Smooth muscle cell (in vitro differentiated cells): ENCODE data around the gene ZNF362. TPM values are rescaled to one million over a fixed set of nuclear protein-coding genes. Genes with fewer than 3 reads are reported as not detected.

Experiments
- DNase-seq: peaks from one replicate; lab custom pipeline; 2025; ENCODE audit not compliant: unreplicated experiment; lab: John Stamatoyannopoulos, UW
- H2AFZ ChIP-seq: fragments of 200-600 bp; sonication (generic); 2 replicates; pipeline ENCODE4 v1.6.0; 2016; ENCODE audit warnings: antibody characterized with exemption, low read depth, mild to moderate bottlenecking
- H3F3A ChIP-seq: fragments of 200-600 bp; sonication (generic); 2 replicates; pipeline ENCODE4 v1.6.0; 2017; ENCODE audit warnings: antibody characterized with exemption, low read depth
- H3K27ac ChIP-seq: fragments of 200-600 bp; sonication (generic); 2 replicates; pipeline ENCODE4 v1.5.1; 2016; ENCODE audit warnings: low read depth, mild to moderate bottlenecking
- H3K27me3 ChIP-seq: fragments of 200-600 bp; sonication (generic); 2 replicates; pipeline ENCODE4 v1.6.1; 2016; ENCODE audit warnings: low read depth, mild to moderate bottlenecking
- H3K36me3 ChIP-seq: fragments of 200-600 bp; sonication (generic); 2 replicates; pipeline ENCODE4 v1.5.1; 2016; ENCODE audit warnings: low read depth
- H3K4me1 ChIP-seq: fragments of 200-600 bp; sonication (generic); 2 replicates; pipeline ENCODE4 v1.5.1; 2016; ENCODE audit warnings: low read depth
- H3K4me2 ChIP-seq: fragments of 200-600 bp; sonication (generic); 2 replicates; pipeline ENCODE4 v1.6.0; 2016; ENCODE audit warnings: mild to moderate bottlenecking
- H3K4me3 ChIP-seq: fragments of 200-600 bp; sonication (generic); 2 replicates; pipeline ENCODE4 v1.5.1; 2016; ENCODE audit warnings: mild to moderate bottlenecking
- H3K79me2 ChIP-seq: fragments of 200-600 bp; sonication (generic); 2 replicates; pipeline ENCODE4 v1.6.0; 2016; ENCODE audit warnings: low read depth, mild to moderate bottlenecking
- H3K9ac ChIP-seq: fragments of 200-600 bp; sonication (generic); 2 replicates; pipeline ENCODE4 v1.6.0; 2016; ENCODE audit warnings: low read depth
- H3K9me3 ChIP-seq: fragments of 200-600 bp; sonication (generic); replicated peaks from 2 replicates; pipeline ENCODE4 v1.5.1; 2016; ENCODE audit warnings: low read depth
- H4K20me1 ChIP-seq: fragments of 200-600 bp; sonication (generic); 2 replicates; pipeline ENCODE4 v1.6.0; 2016; ENCODE audit warnings: low read depth
- WGBS: methylation state at CpG from one replicate; pipeline ENCODE4 v1.1.7; 2016; ENCODE audit warnings: low lambda C conversion rate; 5-methylcytosine and 5-hydroxymethylcytosine counted together
- polyA plus RNA-seq: library from polyadenylated mRNA; unstranded; fragments of >200 nt; fragmentation: Nextera tagmentation; extraction: Ambion mirVana; gene quantifications from 2 replicates; pipeline ENCODE4 v1.2.1, GENCODE V29; 2016
- total RNA-seq: library from RNA; depleted of rRNA; stranded (reverse); fragments of >200 nt; gene quantifications from 2 replicates; pipeline ENCODE4 v1.2.3, GENCODE V29; 2014
- TF ChIP-seq, protein P1 (sequence below): fragments of 200-600 bp; sonication (generic); IDR thresholded peaks from 2 replicates; pipeline ENCODE4 v1.5.1; 2017; ENCODE audit warnings: borderline replicate concordance, mild to moderate bottlenecking, antibody characterized with exemption; ENCODE audit not compliant: insufficient read depth, poor library complexity, severe bottlenecking

Gene ZNF362
- total and polyA plus RNA-seq, 2 experiments from 2014 or later: 30.0 to 38.2 TPM

DNA sequence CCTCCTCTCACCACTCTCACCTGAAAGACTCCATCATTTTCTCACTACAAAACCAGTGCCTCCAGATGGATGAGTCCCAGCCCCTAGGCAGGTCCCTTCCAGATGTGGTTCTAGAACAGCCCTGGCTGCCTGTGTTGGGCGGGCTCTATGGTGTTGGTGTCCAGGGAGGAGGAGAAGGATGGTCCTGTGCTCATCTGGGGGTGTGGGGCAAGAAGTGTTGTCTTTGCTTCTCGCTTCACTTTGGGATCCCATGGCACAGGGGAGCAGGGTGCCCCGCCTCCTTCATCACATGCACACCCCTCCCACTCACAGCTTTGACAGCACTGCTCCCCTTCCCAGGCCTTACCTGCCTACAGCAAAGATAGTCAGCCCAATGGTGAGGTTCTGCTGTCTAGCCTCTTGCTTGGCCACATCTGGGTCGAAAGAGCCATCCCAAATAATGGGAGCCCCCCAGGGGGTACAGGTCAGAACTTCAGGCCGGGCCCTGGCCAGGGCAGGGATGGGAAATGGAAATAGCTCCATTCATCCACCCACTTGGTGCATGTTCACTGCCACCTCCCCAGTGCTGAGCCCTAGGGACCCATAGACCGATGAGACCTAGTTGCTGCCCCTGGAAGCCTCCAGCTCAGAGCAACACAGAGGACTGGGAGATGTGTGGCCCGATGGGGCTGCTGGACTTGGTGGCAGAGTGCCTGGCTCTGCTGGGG lies 55.6 kb downstream of the ZNF362 start:
- no peak overlapping the region for H3K4me3 ChIP-seq
- 95% methylated on average over 7 of the region's 7 CpGs for WGBS
- DNase-seq: no peak
- TF ChIP-seq, protein P1, sequence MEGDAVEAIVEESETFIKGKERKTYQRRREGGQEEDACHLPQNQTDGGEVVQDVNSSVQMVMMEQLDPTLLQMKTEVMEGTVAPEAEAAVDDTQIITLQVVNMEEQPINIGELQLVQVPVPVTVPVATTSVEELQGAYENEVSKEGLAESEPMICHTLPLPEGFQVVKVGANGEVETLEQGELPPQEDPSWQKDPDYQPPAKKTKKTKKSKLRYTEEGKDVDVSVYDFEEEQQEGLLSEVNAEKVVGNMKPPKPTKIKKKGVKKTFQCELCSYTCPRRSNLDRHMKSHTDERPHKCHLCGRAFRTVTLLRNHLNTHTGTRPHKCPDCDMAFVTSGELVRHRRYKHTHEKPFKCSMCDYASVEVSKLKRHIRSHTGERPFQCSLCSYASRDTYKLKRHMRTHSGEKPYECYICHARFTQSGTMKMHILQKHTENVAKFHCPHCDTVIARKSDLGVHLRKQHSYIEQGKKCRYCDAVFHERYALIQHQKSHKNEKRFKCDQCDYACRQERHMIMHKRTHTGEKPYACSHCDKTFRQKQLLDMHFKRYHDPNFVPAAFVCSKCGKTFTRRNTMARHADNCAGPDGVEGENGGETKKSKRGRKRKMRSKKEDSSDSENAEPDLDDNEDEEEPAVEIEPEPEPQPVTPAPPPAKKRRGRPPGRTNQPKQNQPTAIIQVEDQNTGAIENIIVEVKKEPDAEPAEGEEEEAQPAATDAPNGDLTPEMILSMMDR: no peak
- no peaks in the 10 kb centered on the region for H3K4me1 ChIP-seq
- H3K27ac ChIP-seq: no peak overlapping the region
- no peak overlapping the region for H2AFZ ChIP-seq
- H3K27me3 ChIP-seq: peaks cover under 1% of the 10 kb centered on the region
- H3F3A ChIP-seq: no peaks in the 10 kb centered on the region
- H4K20me1 ChIP-seq: no peaks in the 10 kb centered on the region
- H3K79me2 ChIP-seq: no peaks in the 10 kb centered on the region
- no peak overlapping the region for H3K9ac ChIP-seq
- H3K4me2 ChIP-seq: no peak overlapping the region
- no peaks in the 10 kb centered on the region for H3K36me3 ChIP-seq
- H3K9me3 ChIP-seq: no peaks in the 10 kb centered on the region

DNA sequence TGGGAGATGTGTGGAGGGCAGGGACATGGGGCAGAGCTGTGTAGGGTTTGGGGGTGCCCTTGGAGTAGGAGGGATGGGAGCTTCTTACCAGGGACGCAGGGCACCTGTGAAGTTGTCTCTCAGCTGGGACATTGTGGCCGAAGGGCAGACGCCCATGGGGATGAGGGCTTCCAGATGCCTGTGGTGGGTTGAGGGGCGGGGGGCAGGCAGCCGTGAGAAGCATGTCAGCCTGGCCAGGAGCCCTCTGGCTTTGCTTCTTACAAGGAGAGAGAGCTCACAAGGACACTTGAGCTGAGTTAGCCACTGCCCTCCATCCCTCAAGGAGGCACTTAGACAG lies 56.1 kb downstream of the ZNF362 start:
- no peaks in the 10 kb centered on the region for H3F3A ChIP-seq
- no peaks in the 10 kb centered on the region for H3K79me2 ChIP-seq
- H3K4me2 ChIP-seq: no peak overlapping the region
- 60% methylated on average over 2 of the region's 5 CpGs for WGBS
- TF ChIP-seq, protein P1: no peak
- no peaks in the 10 kb centered on the region for H3K27me3 ChIP-seq
- H3K27ac ChIP-seq: no peak overlapping the region
- no peak overlapping the region for H2AFZ ChIP-seq
- H3K9me3 ChIP-seq: no peaks in the 10 kb centered on the region
- H3K9ac ChIP-seq: no peak overlapping the region
- no peak for DNase-seq
- H3K4me1 ChIP-seq: no peaks in the 10 kb centered on the region
- no peaks in the 10 kb centered on the region for H3K36me3 ChIP-seq
- no peaks in the 10 kb centered on the region for H4K20me1 ChIP-seq
- H3K4me3 ChIP-seq: no peak overlapping the region

DNA sequence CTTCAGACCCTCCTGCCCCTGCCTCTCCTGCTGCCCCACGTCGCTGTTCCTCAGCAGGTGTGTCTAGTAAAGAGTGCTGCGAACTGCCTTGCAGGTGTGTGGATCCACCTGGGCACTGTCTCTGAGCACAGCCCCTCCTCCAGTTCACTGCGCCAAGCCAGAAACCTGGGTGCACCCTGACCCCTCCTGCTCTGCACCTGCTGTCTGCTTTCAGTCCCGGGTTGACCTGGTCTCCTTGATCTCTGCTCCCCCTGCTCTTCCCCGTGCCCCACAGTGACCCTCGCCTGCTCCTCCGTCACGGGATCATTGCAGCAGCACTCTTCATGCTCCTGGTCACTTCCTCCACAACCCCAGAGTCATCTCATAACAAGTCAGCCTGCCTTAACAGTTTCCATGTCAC lies 58.1 kb downstream of the ZNF362 start:
- no peak overlapping the region for H3K9ac ChIP-seq
- peaks cover 5% of the 10 kb centered on the region for H3F3A ChIP-seq
- no peak overlapping the region for H3K27ac ChIP-seq
- no peaks in the 10 kb centered on the region for H3K4me1 ChIP-seq
- H3K36me3 ChIP-seq: no peaks in the 10 kb centered on the region
- no peaks in the 10 kb centered on the region for H3K9me3 ChIP-seq
- H3K79me2 ChIP-seq: no peaks in the 10 kb centered on the region
- TF ChIP-seq, protein P1: no peak
- no peaks in the 10 kb centered on the region for H3K27me3 ChIP-seq
- DNase-seq: no peak
- H3K4me3 ChIP-seq: no peak overlapping the region
- no peak overlapping the region for H2AFZ ChIP-seq
- H3K4me2 ChIP-seq: no peak overlapping the region
- no peaks in the 10 kb centered on the region for H4K20me1 ChIP-seq
- WGBS: 93% methylated on average over 9 of the region's 9 CpGs

DNA sequence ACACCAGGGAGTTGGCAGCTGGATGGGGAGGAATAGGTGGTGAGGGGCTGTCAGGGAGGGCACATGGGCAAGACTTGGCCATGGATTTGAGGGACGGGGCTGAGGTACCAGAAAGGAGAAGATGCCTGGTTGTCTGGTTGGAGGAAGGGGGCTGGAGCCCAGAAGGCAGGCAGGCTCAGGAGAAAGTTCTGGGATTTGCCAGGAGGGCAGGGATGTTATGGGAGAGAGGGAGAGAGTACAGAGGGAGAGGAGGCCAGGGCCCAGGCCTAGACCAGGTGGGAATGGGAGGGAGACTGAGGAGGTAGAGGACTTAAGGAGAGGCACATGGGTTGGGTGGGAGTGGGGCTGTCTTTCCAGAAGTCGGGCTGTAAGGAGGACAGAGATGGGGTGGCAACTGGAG lies 60.3 kb downstream of the ZNF362 start:
- Histone ChIP-seq H3K9me3 (no peaks in the 10 kb centered on the region), H2AFZ (no peak overlapping the region), H3K9ac (no peak overlapping the region), H3K27ac (no peak overlapping the region), H3K27me3 (no peaks in the 10 kb centered on the region), H3K4me3 (no peak overlapping the region), H3F3A (peaks cover 10% of the 10 kb centered on the region), H3K79me2 (no peaks in the 10 kb centered on the region), H3K4me1 (no peaks in the 10 kb centered on the region), H3K36me3 (no peaks in the 10 kb centered on the region), H3K4me2 (no peak overlapping the region), H4K20me1 (peaks cover 4% of the 10 kb centered on the region)
- 92% methylated on average over 1 of the region's 2 CpGs for WGBS
- TF ChIP-seq, protein P1: no peak
- DNase-seq: no peak
